ENCODE measurements around the gene ROGDI. TPM values are rescaled to one million over a fixed set of nuclear protein-coding genes. Genes with fewer than 3 reads are reported as not detected.

The ROGDI gene
- total and polyA plus RNA-seq, 2 donors (not counting 3 experiments of a cell fraction or from before 2014, with no cell fraction given), result 12.0 to 36.9 TPM

GRCh38 chr16:4847774-4848587 lies 45.5 kb upstream of the ROGDI start:
- dilution Hi-C loops (cut with MboI; ENCODE audit: extremely low pct_ligation_motif_present, low sequenced_read_pairs) (no loop called here), intact Hi-C loops (cut with micrococcal nuclease) (loop anchor here (1.0 to 2.0 kb wide), 4 partner anchors 45 to 231 kb away; no protein-coding TSS in a partner anchor)
- peaks cover 48% of the 10 kb centered on the region for H3K4me1 ChIP-seq (ENCODE audit: control insufficient read depth, extremely low read depth, insufficient read depth, low read length)
- H3K27me3 ChIP-seq (ENCODE audit: control insufficient read depth in 2 of 2, insufficient read depth in 2 of 2, low read length in 2 of 2), result no peaks in the 10 kb centered on the region
- H3K9me1 ChIP-seq (replicated peaks; ENCODE audit: control insufficient read depth, extremely low read depth, insufficient read depth, low read length), result no peaks in the 10 kb centered on the region
- FAIRE-seq (peak; percentile 84), DNase-seq (ENCODE audit: low read depth, low spot score) (peak; percentile 82)
- H3K27ac ChIP-seq (ENCODE audit: insufficient read depth, low read depth, low read length), result peak overlapping the region; percentile 84
- ChIA-PET POLR2A (no interaction called here), CTCF (interaction anchor here (1.0 to 2.4 kb wide), 2 partner anchors 12 to 108 kb away, joined by 4 to 7 read pairs; no protein-coding TSS in a partner anchor)
- peaks cover 81% of the 10 kb centered on the region for H3K79me2 ChIP-seq (ENCODE audit: control insufficient read depth, insufficient read depth, low read length)
- peak overlapping the region; percentile 86 to 96 (median 86) for H3K4me3 ChIP-seq (replicated peaks in 1 of 3; ENCODE audit: insufficient read depth in 1 of 3, low read depth in 1 of 3, low read length in 3 of 3)
- TF ChIP-seq FOS (IDR thresholded peaks at IDR 0.05; ENCODE audit: borderline replicate concordance, insufficient read depth, low read length) (peak; percentile 8), GATA2 (IDR thresholded peaks at IDR 0.05; ENCODE audit: insufficient read depth, insufficient read length, low read depth, low read length) (no peak)
- H2AFZ ChIP-seq (ENCODE audit: low read depth, low read length), result peak overlapping the region; percentile 59
- peak overlapping the region; percentile 90 for H3K9ac ChIP-seq (replicated peaks; ENCODE audit: extremely low read depth, insufficient read depth, low read length)
- H3K9me3 ChIP-seq (replicated peaks; ENCODE audit: control insufficient read depth, insufficient read depth, low read length), result no peaks in the 10 kb centered on the region
- H3K4me2 ChIP-seq (ENCODE audit: insufficient read depth, low read length), result peak overlapping the region; percentile 80
- BruUV-seq (replicated peaks), result TSS peak; percentile 36
- peaks cover 4% of the 10 kb centered on the region for H4K20me1 ChIP-seq (replicated peaks; ENCODE audit: control insufficient read depth, extremely low read depth, insufficient read depth, low read length)
- H3K36me3 ChIP-seq (ENCODE audit: control insufficient read depth in 2 of 2, extremely low read depth in 1 of 2, insufficient read depth in 2 of 2, low read length in 2 of 2), result peaks cover 7 to 9% of the 10 kb centered on the region in 2 experiments

- Histone ChIP-seq H3K9me3 (replicated peaks; ENCODE audit: control insufficient read depth, insufficient read depth, low read length) (no peaks in the 10 kb centered on the region), H2AFZ (ENCODE audit: low read depth, low read length) (peak within 1 kb of the TSS; percentile 94), H3K9ac (replicated peaks; ENCODE audit: extremely low read depth, insufficient read depth, low read length) (peak within 1 kb of the TSS; percentile 90), H3K27me3 (ENCODE audit: control insufficient read depth in 2 of 2, insufficient read depth in 2 of 2, low read length in 2 of 2) (no peaks in the 10 kb centered on the region), H3K27ac (ENCODE audit: insufficient read depth, low read depth, low read length) (peak within 1 kb of the TSS; percentile 84), H3K9me1 (replicated peaks; ENCODE audit: control insufficient read depth, extremely low read depth, insufficient read depth, low read length) (no peaks in the 10 kb centered on the region), H3K79me2 (ENCODE audit: control insufficient read depth, insufficient read depth, low read length) (peaks cover 76% of the 10 kb centered on the region), H3K4me3 (replicated peaks in 1 of 3; ENCODE audit: insufficient read depth in 1 of 3, low read depth in 1 of 3, low read length in 3 of 3) (peak within 1 kb of the TSS; percentile 86 to 96 (median 86)), H3K36me3 (ENCODE audit: control insufficient read depth in 2 of 2, extremely low read depth in 1 of 2, insufficient read depth in 2 of 2, low read length in 2 of 2) (peaks cover 6 to 8% of the 10 kb centered on the region in 2 experiments), H3K4me1 (ENCODE audit: control insufficient read depth, extremely low read depth, insufficient read depth, low read length) (peaks cover 40% of the 10 kb centered on the region), H4K20me1 (replicated peaks; ENCODE audit: control insufficient read depth, extremely low read depth, insufficient read depth, low read length) (peaks cover 4% of the 10 kb centered on the region), H3K4me2 (ENCODE audit: insufficient read depth, low read length) (peak within 1 kb of the TSS; percentile 85)
- dilution Hi-C loops (cut with MboI; ENCODE audit: extremely low pct_ligation_motif_present, low sequenced_read_pairs) (no loop called here), intact Hi-C loops (cut with micrococcal nuclease) (loop anchor here (1.0 to 2.0 kb wide), 3 partner anchors 44 to 109 kb away; no protein-coding TSS in a partner anchor)
- FAIRE-seq (peak; percentile 87), DNase-seq (ENCODE audit: low read depth, low spot score) (peak; percentile 97)
- ChIA-PET POLR2A (no interaction called here), CTCF (interaction anchor here (0.9 to 1.3 kb wide), 4 partner anchors 11 to 109 kb away, joined by 3 to 5 read pairs (median 4); no protein-coding TSS in a partner anchor)
- TF ChIP-seq POLR2A (IDR thresholded peaks at IDR 0.05; ENCODE audit: low read depth, low read length) (peak; percentile 81), FOS (IDR thresholded peaks at IDR 0.05; ENCODE audit: borderline replicate concordance, insufficient read depth, low read length) (peak; percentile 10), CTCF (IDR thresholded peaks at IDR 0.05; ENCODE audit: extremely low read depth in 1 of 2, insufficient read depth in 1 of 2, low read depth in 1 of 2, low read length in 2 of 2) (no peak), JUN (IDR thresholded peaks at IDR 0.05; ENCODE audit: borderline replicate concordance, insufficient read depth, insufficient read length, low read depth) (no peak), MAX (IDR thresholded peaks at IDR 0.05; ENCODE audit: insufficient read depth, insufficient read length) (peak; percentile 99), GATA2 (IDR thresholded peaks at IDR 0.05; ENCODE audit: insufficient read depth, insufficient read length, low read depth, low read length) (no peak), POLR2AphosphoS5 (IDR thresholded peaks at IDR 0.05; ENCODE audit: insufficient read depth, low read depth, low read length) (peak; percentile 88), EZH2 (IDR thresholded peaks at IDR 0.05; ENCODE audit: borderline replicate concordance, low read depth, low read length, severe bottlenecking) (no peak), MYC (IDR thresholded peaks at IDR 0.05; ENCODE audit: low read depth, low read length) (no peak)
- BruUV-seq (replicated peaks), result no TSS peak
Observed at GRCh38 chr16:4846901-4847773, 44.7 kb upstream of the ROGDI start, which contains the start of the genes GLYR1 and UBN1. Gene GLYR1 (minus strand): TSS chr16:4847288. CDS start chr16:4847265, 23 bp downstream. Gene UBN1 (plus strand): TSS chr16:4847481. CDS start chr16:4852918, 5,437 bp downstream.
